Ovary (tissue), 3 donors: Measurements from ENCODE around the gene ATP6V1B1.

Experiments
- CTCF ChIP-seq, 3 donors: fragments of 450-650 bp in 2 of 3; fragments of 200-600 bp in 1 of 3; IDR thresholded peaks; one replicate each; pipeline versions ENCODE4 v1.5.1 to v1.8.0; 2016 to 2022; ENCODE audit warnings: antibody characterized with exemption in 3 of 3, mild to moderate bottlenecking in 1 of 3
- POLR2A ChIP-seq: fragments of 450-650 bp; IDR thresholded peaks from one replicate; pipeline ENCODE4 v1.6.1; 2017; ENCODE audit warnings: antibody characterized with exemption, mild to moderate bottlenecking, moderate library complexity
- donor health status: DM: no; HTN: no; CAD: no.

GRCh38 chr2:70890469-70891065 is 45.1 kb upstream of the ATP6V1B1 start:
- TF ChIP-seq CTCF (IDR thresholded peaks at IDR 0.05) (no peak), POLR2A (no peak)
